DMS53 treated with DMSO at 0.1 percent for 48 hours (cell line): Measurements from ENCODE around the gene SNRK.

Experiments
- DNase-seq: peaks from one replicate; lab custom pipeline; 2025; ENCODE audit not compliant: unreplicated experiment; lab: John Stamatoyannopoulos, UW

Gene SNRK

DNA sequence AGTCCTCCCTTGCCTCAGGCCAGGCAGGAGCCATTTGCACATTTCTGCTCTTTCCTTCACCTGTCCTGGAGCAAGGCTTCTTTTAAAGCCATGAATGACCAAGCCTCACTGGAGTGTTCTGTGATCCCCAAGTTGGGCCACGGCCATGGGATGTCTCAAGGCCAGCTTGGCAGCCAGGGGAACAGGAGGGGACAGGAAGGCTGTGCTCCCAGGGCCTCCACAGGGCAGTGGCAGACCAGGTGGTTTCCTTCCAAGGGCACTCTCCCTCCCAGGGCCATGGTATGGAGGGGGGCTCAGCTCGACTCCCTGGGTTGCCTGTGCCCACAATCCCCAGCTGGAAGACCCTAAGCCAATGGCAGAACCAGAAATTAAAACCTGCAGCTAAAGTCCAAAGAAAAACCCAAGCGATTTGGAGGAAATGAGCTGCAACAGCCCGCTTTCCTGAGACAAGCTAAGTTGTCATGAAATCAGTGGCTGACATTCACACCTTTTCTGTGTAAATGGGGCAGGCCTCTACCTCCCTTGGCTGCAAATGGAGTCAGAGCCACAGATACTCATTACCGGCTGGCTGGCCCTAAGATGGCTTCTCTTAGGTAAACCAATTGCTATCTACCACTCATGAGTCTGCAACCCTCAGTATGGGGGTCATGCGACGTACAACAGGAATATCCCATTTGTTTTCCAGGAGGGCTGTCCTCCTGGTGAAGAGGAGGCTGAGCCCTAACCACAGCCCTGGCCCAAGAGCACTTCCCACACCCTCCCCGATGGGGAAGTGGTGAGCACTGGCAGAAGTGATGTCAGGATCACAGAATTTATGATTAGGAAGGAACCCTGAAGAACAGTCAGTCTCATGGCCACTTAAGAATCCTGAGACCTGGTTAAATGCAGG, 83.3 kb downstream of the SNRK start:
- DNase-seq, result no peak

- no peak for DNase-seq
Observed at GRCh38 chr3:43370293-43370980, 84.1 kb downstream of the SNRK start.

GRCh38 chr3:43371494-43371893, 85.2 kb downstream of the SNRK start:
- no peak for DNase-seq

DNA sequence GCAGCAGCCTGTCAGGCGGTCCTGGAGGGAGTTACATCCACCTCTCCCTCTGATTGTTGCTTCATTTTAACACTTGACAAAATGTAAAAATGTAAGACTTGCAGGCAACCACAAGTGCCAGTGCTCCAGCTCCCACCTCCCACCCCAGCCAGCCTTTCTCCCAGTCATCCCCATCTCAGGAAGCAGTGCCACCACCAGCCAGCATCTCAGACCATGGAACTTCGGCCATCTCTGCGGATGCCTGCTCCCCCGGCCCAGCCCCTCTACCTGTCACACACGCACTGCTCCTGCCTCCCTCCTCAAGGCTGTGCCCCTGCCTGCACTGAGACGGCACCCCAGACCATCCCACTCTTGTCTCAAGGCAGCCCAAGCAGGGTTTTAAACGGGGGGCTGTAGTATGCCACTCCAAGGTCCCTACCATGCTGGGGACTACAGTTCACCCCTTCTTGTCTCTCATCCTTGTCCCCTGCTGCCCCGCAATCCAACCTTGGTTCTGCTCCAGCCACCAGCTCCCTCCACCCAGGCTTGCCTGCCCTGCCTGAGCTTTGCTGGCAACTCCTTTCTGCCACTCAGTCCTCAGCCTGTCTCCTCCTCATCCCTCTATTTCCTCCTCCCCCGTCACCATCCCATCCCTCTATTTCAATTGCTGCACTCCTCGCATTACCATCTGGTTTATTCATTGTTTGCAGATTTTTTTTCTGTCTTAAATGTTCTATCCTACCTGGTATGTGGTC, 85.8 kb downstream of the SNRK start:
- no peak for DNase-seq

DNA sequence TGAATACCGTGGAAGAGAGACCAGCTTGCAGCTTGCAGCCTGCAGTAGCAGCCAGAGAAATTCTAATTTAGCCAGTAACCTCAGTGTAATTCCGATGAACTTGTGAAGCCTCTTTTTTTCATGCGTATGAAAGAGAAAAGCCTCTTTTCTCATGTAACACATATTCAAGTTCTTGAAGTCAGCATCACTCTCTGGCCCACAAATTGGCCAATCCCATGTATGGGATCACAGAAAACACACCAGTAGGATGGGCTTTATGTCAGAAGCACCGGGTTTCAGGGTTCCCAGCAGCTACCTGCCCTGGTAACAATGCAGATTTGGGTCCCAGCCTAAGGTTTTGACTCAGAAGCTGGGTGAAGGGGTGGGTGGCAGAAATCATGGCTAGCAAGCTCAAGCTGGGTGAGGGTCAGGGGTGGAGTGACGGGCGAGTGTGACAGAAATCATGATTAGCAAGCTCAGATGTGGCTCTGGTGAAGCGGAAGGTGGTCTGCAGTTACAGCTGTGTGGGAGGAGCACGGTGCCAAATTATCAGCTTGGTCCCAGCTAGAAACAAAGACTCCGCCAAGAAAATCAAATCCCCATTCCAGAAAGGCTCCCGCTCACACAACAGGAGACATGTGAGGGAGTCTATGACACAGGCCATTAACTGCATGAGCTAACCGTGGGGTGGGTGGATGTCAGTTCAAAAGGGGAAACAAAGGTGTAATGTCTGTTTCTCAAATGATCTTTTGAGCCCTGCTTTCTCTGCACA, 86.6 kb downstream of the SNRK start:
- no peak for DNase-seq

DNA sequence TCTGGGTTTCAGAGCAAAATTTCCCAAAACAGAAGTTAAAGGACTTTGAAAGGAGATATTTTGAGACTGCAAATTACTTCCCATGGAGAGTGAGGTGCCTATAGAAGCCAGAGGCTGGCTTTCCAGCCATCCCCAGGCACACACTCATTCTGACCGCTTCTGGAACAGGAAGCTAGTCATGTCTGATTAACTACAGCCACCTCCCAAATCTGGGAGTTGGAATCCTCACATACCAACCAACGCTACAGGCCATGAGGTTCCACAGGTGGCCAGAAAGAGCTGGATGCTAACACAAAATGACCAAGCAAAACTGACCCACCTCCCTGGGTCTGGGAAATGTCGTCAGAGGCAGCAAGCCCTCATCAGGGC, 87.2 kb downstream of the SNRK start:
- DNase-seq, result no peak

DNA sequence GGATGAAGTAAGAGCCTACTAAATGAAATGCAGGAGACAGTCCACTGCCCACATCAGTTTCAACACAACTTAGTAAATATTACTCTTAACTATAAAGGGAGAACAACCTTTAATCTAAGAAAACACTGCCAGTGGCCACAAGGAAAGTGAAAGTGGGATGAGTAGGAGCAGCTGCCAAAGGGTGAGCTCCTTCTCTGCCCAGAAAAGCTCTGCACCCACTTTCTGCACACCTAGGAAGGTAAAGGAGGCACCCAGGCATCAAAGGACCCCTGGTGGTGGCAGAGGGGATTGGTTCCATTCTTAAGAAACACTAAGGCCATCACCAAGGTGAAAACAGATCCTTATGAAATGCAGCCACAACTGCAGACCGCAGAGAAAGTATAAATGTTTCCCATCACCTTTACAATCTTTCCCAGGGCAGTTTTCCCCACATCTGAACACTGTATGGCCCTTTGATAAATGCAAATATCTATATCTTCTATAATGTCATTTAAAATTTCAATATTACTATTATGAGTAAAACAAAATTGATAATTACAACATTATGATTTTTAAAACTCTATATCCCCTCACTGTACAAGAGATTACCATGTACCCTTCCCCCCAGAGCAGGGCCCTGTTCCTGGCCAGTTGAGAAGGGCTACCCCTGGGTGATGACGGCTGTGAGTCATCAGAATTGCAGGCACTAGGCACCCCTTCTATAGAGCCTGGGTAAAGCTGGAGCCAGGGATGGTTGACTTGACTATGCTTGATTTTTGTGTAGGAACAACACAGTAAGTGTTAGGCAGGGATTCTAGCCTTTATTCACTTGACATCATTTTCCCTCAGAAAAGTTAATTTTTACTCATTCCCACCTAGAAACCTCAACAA, 92.0 kb downstream of the SNRK start:
- no peak for DNase-seq

DNA sequence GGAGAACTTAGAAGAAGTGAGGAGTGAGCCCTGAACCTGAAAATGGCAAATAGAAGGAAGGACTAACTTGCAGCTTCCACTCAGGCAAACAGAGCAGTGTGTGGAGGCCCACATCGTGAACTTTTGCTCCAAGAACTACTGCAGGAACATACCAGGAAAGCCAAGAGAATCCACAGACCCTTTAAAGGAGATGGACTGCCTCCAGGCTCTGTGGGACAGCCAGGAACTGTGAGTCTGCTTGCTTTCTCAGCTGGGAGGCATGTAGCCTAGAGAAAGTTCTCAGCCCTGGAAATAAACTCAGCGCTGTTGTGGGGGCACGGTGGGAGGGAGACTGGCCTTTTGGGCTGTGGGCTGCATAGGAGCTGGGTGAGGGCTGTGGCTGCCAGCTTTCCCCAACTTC, 93.0 kb downstream of the SNRK start:
- DNase-seq, result no peak

GRCh38 chr3:43388175-43388574, 101.8 kb downstream of the SNRK start:
- no peak for DNase-seq

GRCh38 chr3:43388915-43389314, 102.6 kb downstream of the SNRK start:
- DNase-seq, result no peak

DNA sequence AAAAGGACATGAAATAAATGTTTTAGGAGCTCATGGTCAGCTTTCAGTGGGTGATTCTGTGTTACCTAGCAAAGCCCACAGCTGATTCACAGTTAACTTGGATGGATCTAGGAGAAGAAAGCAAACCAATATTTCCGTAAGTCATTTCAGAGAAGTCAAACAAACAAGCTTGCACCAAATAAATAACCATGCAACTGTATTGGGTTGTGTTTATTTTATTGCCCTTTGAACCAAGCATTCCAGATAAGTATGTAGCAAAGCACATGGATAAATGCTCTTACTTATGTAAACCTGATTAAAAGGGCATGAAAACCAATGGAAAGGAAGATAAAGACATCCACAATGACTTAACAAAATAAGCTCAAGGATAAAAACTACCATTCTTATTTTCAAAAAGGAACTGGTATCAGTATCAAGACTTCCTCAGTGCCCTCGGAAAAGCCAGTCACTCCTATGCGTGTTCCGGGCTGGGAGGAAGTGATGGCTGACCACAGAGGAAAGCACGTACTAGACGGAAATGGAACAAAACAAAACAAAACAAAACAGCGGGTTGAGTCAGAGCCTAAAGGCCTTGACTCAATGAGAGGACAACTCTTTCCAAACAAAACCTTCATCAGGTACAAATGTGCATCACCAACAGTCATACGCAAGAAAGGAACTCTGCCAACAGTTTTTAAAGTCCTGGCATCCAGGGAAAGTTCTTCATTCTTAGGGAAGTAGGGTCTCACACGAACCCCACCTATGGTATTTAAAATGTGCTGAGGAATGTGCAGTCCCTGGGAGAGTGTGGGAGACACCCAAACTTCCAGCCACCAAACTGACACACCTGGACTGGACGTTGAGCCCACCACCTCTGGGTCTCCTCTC, 103.3 kb downstream of the SNRK start:
- DNase-seq, result no peak

- no peak for DNase-seq
Observed at GRCh38 chr3:43390255-43390588, 103.9 kb downstream of the SNRK start.

DNA sequence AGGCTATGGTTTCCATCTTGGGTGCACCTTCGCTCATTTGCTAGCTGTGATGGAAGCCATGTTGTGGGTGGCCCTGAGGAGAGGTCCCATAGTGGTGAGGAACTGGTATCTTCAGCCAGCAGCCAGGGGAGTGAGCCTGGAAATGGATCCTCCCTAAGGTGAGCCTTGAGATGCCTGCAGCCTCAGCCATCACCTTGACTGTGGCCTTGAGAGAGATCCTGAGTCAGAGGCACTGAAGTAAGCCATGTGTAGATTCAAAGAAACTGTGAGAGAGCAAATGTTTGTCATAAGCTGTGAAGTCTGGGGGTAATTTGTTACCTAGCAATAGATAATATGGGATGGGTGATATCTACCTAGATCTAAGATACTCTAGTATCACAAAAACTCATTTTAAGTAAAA, 105.3 kb downstream of the SNRK start:
- DNase-seq, result no peak

GRCh38 chr3:43394041-43394554, 107.8 kb downstream of the SNRK start:
- no peak for DNase-seq

- no peak for DNase-seq
Observed at GRCh38 chr3:43399034-43399433, 112.7 kb downstream of the SNRK start.

GRCh38 chr3:43400167-43400566, 113.8 kb downstream of the SNRK start:
- DNase-seq, result no peak
